Measurements from ENCODE around the gene LIN7A.

The LIN7A gene

GRCh38 chr12:80858356-80858755 lies 79.4 kb downstream of the LIN7A start:
- no peak for DNase-seq (ENCODE audit: low read depth)

GRCh38 chr12:80857311-80857710 lies 80.4 kb downstream of the LIN7A start:
- DNase-seq (ENCODE audit: low read depth): peak; percentile 43

- no peak for DNase-seq (ENCODE audit: low read depth)
Measured at GRCh38 chr12:80849337-80849736, 88.4 kb downstream of the LIN7A start.

GRCh38 chr12:80848858-80849257 lies 88.9 kb downstream of the LIN7A start:
- DNase-seq (ENCODE audit: low read depth): no peak

- no peak for DNase-seq (ENCODE audit: low read depth)
Measured at GRCh38 chr12:80847575-80847974, 90.2 kb downstream of the LIN7A start.

GRCh38 chr12:80846952-80847351 lies 90.8 kb downstream of the LIN7A start:
- DNase-seq (ENCODE audit: low read depth): no peak

- DNase-seq (ENCODE audit: low read depth): no peak
Measured at GRCh38 chr12:80845639-80846038, 92.1 kb downstream of the LIN7A start.

- no peak for DNase-seq (ENCODE audit: low read depth)
Measured at GRCh38 chr12:80843969-80844368, 93.8 kb downstream of the LIN7A start.

GRCh38 chr12:80838708-80839107 lies 99.0 kb downstream of the LIN7A start:
- DNase-seq (ENCODE audit: low read depth): no peak

GRCh38 chr12:80838024-80838658 lies 99.6 kb downstream of the LIN7A start:
- DNase-seq (ENCODE audit: low read depth): no peak

- DNase-seq (ENCODE audit: low read depth): peak; percentile 53
Measured at GRCh38 chr12:80837342-80837978, 100.3 kb downstream of the LIN7A start.

- no peak for DNase-seq (ENCODE audit: low read depth)
Measured at GRCh38 chr12:80834724-80835123, 103.0 kb downstream of the LIN7A start.

- no peak for DNase-seq (ENCODE audit: low read depth)
Measured at GRCh38 chr12:80830533-80831088, 107.1 kb downstream of the LIN7A start.

GRCh38 chr12:80829767-80830166 lies 108.0 kb downstream of the LIN7A start:
- no peak for DNase-seq (ENCODE audit: low read depth)

GRCh38 chr12:80825506-80825905 lies 112.2 kb downstream of the LIN7A start:
- DNase-seq (ENCODE audit: low read depth): no peak

- DNase-seq (ENCODE audit: low read depth): no peak
Measured at GRCh38 chr12:80823393-80823792, 114.3 kb downstream of the LIN7A start.

GRCh38 chr12:80821513-80822000 lies 116.2 kb downstream of the LIN7A start:
- DNase-seq (ENCODE audit: low read depth): no peak

- DNase-seq (ENCODE audit: low read depth): no peak
Measured at GRCh38 chr12:80818878-80819277, 118.9 kb downstream of the LIN7A start.

GRCh38 chr12:80815351-80815750 lies 122.4 kb downstream of the LIN7A start:
- no peak for DNase-seq (ENCODE audit: low read depth)

GRCh38 chr12:80814453-80814852 lies 123.3 kb downstream of the LIN7A start:
- no peak for DNase-seq (ENCODE audit: low read depth)

- DNase-seq (ENCODE audit: low read depth): no peak
Measured at GRCh38 chr12:80813820-80814219, 123.9 kb downstream of the LIN7A start.

GRCh38 chr12:80811957-80812708 lies 125.6 kb downstream of the LIN7A start:
- no peak for DNase-seq (ENCODE audit: low read depth)

- no peak for DNase-seq (ENCODE audit: low read depth)
Measured at GRCh38 chr12:80810874-80811273, 126.9 kb downstream of the LIN7A start.
